Right lung (tissue), 5 donors: ENCODE results near the gene AQP2. TPM values are rescaled to one million over a fixed set of nuclear protein-coding genes. Genes with fewer than 3 reads are reported as not detected.

Experiments used
- DNase-seq, 2 donors: peaks; one replicate each; pipeline ENCODE4 v3.0.0-alpha.2; 2013
- polyA plus RNA-seq, 5 donors: library from polyadenylated mRNA; unstranded; fragments of 120-200 nt; gene quantifications; one replicate each; pipeline versions ENCODE4 v1.2.1 to v1.2.3, GENCODE V29; 2013; ENCODE audit warnings: inconsistent platforms in 1 of 5, low replicate concordance in 1 of 5; ENCODE audit not compliant: insufficient read length in 5 of 5, insufficient read depth in 1 of 5

AQP2 gene
- polyA plus RNA-seq, 5 donors = 0.11 to 0.58 (median 0.17) TPM

DNA sequence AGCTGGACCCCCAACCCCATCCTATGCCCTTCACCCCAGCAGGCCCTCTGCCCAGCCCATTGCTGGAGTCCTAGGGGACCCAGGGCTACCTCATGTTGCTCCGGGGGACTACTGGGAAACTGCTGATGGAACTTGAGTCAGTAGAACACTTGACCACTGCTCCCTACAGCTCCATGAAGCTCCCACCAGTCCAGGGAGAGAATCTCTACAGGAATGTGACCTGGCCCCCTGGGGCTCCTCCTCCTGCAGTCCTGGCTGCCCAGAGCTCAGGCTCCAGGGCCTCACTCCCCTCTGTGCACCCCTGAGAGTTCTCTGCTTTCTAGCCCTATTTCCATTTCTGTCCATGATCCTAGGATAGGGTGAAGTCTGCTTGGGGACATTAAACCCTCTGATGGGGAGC is 10.8 kb upstream of the AQP2 start:
- DNase-seq = no peak

DNA sequence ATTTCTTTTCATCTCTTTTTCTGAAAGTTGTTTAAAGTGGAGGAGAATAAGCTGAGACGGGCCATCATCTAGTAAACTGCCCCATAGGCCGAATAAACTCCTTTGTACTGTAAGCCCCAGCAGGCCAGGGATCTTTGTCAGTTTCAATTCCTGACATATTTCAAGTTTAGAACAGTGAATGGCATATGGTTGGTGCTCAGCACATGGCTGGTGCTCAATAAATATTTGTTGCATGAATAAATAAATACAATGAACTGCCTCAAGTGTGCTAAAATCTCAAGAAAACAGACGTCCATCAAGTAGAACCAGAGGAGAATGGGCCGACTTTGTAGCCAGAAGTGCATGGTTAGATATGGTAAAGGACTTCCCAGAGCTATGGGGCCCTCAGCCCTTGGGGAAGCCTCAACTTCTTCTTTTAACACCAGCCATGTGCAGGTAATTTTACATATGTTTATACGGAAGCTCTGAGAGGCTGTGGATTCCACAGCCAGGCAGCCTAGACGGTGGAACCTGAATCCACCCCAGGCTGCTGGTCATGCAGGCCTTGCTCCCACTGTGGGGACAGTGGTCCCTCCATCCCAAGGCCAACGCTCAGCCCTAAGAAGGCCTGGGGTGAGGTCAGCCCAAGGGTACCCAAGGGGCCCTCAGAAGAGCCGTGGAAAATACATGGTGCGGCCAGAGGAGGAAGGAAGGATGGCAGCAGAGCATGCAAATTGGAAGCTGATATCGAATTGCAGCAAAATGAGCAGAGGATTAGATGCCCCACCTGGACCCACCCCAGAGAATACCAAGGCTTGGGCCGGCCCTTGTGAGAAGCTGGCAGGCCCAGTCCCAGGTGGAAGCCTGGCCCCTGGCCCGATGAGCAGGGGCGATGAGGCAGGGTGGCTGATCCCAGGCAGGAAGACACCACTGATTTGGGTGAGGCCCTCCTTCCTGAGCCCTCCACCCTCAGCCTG is 8.7 kb upstream of the AQP2 start:
- DNase-seq = no peak

DNA sequence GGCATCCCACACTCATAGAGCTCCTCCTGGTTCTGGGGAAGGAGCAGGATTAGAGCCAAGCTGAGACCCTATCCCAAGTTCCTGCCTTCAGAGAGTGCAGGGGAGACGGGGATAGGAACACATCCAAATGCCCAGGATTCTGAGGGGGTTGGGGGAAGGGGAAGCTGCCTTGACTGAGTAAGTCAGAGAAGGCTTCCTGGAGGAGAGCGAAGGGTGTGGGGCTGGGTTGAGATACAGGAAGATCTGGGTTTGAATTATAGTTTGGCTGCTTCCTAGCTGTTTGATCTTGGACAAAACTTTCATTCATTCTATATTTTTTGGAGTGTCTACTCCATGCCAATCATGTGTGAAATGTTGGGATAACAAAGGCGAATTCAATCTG is 8.0 kb upstream of the AQP2 start:
- no peak for DNase-seq

DNA sequence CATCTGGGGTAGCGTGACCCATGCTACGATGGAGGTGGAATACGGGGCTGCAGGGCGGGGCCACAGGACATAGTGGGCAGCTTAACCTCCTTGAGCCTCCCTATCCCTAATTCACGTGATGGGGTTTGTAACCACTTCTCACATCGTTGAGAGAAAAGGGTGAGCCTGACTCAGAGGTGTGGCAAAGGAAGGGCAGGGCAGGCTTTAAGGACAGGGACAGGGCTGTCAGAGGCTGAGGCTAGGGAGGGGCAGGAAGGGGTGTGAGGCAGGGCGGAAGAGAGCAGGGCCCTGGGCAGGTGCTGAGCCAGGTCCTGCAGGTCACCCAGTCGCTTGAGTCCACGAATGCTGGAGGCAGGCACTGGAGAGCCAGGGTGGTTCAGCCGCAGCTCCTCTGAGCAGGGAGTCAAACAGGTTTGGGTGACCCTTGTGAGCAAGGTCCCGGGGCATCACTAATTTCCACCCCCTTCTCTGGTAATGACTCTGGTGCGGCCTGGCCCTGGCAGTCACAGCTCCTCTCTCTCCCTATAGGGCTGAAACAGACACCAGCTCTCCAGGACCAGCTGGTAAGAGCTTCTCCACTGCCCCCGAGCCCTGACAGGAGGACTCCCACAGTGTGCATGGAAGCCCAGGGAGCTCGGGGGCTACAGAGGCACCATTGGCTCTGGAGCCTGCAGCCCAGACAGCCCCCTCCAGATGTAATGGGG is 7.5 kb upstream of the AQP2 start:
- DNase-seq = no peak

DNA sequence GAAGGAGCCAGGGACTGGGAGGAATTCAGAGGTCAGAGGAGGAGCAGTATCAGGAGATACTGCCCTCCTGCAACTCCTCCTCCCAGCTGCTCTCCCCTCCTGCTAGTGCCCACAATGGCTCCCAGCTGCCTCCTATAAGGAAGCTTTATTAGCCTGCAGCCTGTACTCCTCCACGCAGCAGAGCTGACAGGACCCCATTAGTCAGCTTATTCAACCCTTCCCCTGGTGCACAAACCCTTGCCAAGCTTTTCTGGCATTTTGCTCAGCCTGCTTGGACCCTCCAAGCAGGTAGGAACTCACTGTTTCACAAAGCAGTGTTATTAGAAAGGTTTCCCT is 6.9 kb upstream of the AQP2 start:
- DNase-seq = no peak

DNA sequence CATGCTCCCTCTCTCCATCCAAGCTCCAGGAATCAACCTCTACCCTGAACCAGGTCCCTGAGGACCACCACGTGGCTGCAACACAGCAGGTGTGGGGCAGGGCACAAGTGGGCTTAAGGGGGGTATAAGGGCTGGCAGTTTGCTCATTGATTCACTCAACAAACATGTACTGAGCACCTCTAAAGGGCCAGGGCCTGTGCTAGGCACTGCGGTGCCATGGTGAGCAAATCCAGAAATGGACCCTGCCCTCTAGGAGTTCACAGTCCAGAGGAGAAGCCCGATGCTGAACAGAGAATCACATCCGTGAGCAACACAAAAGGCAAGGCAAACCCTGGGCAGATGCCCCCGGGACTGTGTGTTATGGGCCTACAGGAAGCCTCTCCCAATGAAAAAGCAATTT is 6.5 kb upstream of the AQP2 start:
- DNase-seq = no peak

DNA sequence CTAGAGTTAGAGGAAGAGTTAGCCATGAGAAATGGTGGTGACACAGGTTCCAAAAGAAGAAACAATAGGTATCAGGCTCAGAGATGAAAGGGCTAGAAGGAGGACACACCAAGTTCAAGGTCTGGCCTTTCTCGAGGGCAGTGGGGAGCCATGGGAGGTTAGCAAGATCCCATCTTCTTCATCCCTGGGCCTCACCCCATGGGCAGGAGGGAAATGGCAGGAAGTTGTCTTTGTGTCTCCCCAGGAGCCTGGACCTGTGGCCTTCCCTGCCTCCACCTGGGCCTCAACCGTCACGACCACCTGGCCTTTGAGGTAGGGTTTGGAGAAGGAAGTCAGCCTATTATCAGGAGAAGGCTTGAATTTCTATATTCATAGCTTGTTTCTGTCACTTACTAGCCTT is 5.8 kb upstream of the AQP2 start:
- no peak for DNase-seq

DNA sequence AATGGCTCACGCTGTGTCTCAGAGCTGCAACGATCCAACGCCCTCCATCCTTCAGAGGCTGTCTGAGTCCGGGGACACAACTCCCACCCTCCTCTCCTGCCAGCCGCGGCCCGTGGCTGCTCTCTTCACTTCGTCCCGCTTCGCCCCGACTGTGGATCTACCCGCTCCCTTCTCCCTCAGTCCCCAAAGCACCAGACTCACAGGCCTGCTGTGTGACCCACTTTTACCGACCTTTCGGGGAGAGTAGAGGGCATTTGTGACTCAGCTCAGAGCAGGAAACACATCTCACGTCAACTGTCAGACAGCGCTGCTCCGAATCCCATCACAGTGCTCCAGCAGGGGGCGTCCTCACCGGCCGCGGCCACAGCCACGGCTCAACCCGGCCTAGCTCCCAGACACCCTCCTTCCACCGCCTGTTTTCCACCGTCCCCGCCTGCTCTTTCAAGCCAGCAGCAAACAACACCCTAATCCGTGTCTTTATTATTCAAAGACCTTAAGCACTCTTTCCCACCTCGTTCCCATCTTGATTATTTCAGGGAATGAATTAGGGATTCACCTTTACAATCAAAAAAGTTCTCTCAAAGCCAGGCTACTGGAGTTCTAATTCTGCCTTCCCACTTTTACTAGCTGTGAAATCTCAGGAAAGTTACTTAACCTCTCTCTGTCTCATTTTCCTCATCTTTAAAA is 5.0 kb upstream of the AQP2 start:
- DNase-seq = peak; percentile 59 to 71

DNA sequence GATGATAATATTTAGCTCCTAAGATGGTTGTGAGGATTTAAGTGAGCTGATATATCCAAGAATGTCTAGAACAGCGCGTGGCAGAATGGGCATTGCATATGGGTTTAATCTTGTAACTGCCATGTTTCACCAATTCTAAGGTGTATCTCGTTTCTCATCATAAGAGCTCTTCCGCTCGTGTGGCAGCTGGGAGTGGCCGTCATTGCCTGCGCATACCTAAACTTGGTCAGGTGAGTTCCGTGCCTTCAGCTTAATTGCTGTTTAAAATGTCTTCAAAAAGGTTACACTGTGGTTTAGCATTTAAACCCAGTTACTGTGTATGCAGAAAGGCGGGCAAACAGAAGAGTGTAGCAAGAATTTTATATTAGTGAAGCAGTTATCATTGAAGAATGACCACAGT is 4.5 kb upstream of the AQP2 start:
- DNase-seq = no peak

DNA sequence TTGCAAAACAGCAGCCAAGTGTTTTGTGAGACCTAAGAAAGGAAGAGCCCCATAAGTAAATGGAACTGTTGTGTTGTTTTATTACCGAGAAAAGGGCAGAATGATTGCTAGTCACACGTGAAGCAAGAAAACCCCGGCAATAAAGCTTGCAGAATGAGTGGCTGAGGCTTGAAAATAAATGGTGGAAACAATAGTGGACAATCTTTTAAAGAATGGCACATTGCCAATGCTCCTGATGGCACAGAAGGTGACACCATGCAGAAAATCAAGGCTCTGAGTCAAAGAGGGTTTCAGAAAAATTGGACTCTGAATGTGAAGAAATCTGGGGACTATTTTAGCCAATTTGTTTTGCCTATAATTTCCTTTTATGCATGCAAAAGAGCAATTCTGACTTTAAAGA is 4.0 kb upstream of the AQP2 start:
- DNase-seq = no peak

DNA sequence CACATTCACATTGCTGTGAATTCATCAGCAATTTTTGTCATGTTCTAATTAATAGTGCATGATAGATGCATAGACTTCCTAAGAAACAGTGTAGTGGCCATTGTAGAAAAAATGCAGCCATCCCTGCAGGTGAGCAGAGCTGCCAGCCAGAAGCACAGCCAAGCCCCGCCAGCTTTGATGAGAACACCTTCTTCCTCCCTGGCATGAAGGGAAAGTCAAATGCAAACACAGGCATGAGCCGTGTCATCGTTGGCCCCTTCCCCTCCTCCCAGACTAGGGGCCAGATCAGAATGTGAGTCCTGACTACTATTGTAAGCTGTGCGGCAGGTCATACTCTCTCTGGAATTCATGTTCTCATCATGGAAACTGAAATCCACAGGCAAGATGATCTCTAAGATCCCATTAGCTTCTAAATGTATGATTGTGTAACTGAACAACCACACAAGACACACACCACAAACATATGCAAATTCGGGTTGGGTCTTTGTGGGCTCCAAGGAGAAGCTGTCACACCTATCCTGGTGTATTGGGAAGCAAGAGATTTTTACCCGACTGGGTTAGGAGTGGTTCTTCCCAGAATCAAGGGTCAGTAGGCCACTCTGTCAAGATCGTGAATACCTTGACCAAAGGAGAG is 2.8 kb upstream of the AQP2 start:
- DNase-seq = no peak

DNA sequence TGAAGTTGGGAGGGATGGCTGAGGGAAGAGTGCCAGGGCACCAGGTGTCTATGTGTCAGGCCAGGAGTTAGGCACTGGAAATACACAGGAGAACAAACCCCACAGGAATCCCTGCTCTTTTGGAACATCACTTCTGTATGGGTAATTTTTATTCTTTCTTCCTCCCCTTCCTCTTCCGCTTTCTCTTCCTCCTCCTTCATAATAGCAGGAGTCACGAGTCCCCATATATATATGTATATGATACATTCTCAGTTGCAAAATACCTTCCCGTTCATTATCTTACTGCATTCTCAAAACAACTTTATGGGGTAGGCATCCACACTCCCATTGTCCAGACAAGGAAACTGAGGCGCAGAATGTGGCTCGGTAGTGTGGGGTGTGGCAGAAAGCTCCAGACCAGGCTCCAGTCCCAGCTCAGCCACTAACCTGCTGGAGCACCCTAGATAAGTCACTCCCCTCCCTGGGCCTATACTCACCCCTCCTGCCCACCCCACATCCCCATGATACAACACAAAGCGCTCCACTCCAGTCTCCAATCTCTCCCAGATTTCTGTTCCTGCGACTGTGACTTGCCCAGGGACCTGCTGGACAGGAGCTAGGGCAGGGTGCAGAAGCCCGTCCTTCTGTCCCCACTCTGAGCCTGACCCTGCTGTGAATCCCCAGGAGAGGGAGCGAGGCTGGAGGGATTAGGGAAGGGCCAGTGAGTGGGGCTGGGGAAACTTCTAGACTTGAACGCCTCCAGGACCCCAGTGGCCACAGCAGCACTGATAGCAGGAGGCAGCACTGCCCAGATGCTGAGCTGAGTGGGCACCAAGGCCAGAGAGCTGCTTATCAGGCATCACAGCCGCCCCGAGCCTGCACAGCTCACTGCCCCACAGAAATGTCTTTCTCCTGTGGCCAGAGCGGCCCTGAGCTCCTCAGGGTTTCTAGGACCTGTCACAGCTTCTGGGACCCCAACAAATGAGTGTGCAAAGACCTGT is 1.4 kb upstream of the AQP2 start:
- DNase-seq = no peak

DNA sequence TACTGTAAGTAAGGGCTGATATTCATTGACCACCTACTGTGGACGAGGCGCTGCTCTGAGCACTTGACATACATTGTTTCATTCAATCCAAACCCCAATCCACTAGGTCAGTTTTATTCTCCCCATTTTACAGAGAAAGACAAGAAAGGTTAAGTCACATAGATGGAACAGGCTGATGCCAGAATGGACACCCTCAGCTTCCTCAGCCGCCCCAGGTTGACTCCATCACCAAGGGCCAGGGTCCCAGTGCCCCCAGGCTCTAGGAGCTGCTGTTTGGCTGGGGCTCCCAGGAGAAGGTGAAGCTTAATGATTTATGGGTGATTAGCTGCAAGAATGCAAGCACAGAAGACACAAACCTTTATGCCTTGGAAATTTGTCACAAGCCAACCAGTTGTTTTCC is 671 bp upstream of the AQP2 start:
- DNase-seq = no peak

DNA sequence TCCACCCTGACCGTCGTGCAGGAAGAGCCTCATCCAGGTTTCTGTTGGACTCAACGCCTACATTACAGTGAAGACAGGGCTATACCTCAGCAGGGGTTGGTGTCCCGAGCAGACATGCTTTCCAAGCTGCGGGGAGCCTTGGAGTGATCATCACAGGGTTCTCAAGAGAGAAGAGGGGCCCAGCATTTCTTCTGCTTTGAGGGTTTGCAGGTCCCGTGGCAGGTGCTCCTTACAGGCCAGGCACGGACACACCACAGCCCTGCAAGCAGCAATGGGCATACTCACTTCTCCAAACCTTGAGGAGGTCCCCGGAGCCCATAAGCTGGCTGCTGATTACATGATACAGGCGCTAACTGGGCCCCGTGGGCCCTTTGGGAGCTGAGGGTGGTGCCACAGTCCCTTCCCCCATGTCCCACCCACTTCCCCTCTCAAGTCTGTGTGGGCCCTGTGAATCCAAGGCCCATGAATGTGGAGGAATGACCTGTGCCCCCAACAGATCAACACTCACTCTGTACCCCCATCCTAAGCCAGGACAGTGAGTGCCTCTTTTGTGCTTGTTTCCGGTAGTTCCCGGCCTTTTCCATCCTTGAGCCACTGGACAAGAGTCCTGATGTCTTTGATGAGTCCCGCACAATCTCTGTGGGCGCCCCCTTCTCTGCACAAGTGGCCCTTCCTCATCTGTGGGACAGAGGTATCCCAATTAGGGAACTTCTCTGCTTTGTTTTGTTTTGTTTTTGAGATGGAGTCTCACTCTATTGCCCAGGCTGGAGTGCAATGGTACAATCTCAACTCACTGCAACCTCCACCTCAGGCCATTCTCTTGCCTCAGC is 1.1 kb downstream of the AQP2 start:
- no peak for DNase-seq

DNA sequence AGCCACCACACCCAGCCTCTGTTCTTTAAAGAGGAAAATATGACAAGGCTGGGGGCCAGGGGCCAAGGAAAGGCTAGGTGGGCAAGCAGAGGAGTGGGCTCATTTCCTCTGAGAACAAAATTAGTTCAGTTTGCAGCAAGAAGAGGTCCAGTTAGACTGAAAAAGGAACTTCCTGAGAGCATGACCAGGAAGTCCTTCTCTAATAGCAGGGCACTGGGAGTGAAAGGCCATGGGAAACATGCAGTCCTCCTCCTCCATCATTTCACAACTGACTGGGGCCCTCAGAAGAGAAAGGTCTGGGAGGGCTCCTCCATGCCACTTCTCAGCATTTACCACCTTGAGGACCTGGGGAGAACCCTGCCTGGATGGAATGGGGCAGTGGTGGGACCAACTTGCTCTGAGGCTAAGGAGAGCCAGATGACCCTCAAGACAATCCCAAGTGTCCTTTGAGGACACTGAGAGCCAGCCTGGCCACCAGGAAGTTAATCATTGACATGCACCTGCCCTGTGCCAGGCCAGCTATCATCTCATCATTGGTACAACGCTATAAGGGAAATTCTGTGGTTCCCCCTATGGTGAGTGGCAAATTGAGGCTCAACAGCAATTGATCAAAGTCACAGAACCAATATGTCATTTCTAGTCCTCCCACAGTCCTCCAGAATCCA is 2.0 kb downstream of the AQP2 start:
- DNase-seq = no peak

DNA sequence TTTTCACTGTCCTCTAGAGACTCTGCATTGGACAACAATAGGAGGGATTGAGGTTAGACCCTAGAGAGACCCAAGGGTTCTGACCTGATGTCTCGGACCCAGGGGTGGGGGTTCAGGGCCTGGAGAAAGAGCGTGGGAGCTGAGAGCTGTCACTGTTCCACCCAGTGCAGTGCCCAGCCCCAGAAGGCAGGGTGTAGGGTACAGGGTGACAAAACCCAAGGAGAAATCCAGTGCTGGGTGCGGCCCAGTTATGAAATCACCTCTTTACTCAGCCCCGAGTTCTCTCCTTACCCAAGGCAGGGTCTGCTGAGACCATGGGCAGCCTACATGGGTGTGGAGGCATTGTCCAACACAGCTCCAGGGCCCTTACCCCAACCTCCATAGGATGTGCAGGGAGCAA is 2.6 kb downstream of the AQP2 start:
- no peak for DNase-seq

DNA sequence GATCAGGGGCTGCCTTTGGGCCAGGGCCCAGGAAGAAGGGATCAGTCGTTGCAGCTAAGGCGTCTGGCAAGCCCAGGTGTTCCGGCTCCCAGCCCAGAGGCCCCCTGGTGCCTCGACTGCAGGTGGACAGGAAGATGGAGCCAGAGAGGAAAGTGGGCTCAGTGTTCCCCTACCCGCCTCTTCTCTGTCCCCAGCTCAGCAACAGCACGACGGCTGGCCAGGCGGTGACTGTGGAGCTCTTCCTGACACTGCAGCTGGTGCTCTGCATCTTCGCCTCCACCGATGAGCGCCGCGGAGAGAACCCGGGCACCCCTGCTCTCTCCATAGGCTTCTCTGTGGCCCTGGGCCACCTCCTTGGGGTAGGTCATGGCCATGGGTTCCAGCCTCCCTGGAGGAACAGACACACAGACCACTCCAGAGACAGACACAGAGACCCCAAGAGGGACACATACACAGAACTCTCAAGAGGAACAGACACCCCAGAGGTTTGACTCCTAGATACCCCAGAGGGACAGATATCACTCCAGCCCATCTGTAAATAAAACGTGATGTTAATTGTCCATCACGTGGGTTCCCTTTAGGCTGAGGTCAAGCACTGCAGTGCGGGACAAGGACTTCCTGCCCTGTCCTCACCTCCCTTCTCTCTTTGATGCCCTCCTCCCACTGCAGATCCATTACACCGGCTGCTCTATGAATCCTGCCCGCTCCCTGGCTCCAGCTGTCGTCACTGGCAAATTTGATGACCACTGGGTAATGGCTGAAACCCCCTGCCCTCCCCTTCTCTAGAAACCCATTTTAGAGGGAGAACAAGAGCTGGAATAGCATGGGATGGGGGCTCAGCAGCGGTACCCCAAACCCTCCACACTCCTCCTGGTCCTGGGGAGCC is 3.7 kb downstream of the AQP2 start:
- DNase-seq = no peak
